B cell (primary cell): Measurements from ENCODE around the gene CACNG4.

Experiments
- CTCF ChIP-seq: fragments of 200-600 bp; IDR thresholded peaks from one replicate; pipeline ENCODE4 v1.8.0; 2022; ENCODE audit warnings: antibody characterized with exemption, mild to moderate bottlenecking
- EZH2 ChIP-seq: IDR thresholded peaks from 2 replicates; pipeline ENCODE4 v1.6.1; 2012; ENCODE audit warnings: borderline replicate concordance, low read depth, mild to moderate bottlenecking, moderate library complexity, low read length; ENCODE audit not compliant: insufficient read depth, poor library complexity, severe bottlenecking

- TF ChIP-seq CTCF (no peak), EZH2 (no peak)
These were observed at the start of gene CACNG4 for GRCh38 chr17:66963909-66964771.
